Uterus (tissue), 2 donors: ENCODE data around the gene FDXR.

ENCODE experiments used
- CTCF ChIP-seq, 4 experiments: fragments of 200-600 bp in 2 of 4; fragments of 450-650 bp in 2 of 4; sonication (generic) in 2 of 4; IDR thresholded peaks; one replicate each; pipeline ENCODE4 v1.5.1; 2016 to 2019; ENCODE audit warnings: antibody characterized with exemption in 4 of 4, mild to moderate bottlenecking in 2 of 4, moderate library complexity in 1 of 4
- POLR2A ChIP-seq, 2 donors: fragments of 450-650 bp; IDR thresholded peaks; one replicate each; pipeline ENCODE4 v1.6.1; 2016; ENCODE audit warnings: antibody characterized with exemption in 2 of 2, mild to moderate bottlenecking in 1 of 2, moderate library complexity in 1 of 2

- TF ChIP-seq CTCF (IDR thresholded peaks at IDR 0.05) (no peak), POLR2A (IDR thresholded peaks at IDR 0.05) (no peak)
Observed at GRCh38 chr17:74843352-74843627, 29.5 kb downstream of the FDXR start.
